Measurements from ENCODE around the gene CETP.

DNA sequence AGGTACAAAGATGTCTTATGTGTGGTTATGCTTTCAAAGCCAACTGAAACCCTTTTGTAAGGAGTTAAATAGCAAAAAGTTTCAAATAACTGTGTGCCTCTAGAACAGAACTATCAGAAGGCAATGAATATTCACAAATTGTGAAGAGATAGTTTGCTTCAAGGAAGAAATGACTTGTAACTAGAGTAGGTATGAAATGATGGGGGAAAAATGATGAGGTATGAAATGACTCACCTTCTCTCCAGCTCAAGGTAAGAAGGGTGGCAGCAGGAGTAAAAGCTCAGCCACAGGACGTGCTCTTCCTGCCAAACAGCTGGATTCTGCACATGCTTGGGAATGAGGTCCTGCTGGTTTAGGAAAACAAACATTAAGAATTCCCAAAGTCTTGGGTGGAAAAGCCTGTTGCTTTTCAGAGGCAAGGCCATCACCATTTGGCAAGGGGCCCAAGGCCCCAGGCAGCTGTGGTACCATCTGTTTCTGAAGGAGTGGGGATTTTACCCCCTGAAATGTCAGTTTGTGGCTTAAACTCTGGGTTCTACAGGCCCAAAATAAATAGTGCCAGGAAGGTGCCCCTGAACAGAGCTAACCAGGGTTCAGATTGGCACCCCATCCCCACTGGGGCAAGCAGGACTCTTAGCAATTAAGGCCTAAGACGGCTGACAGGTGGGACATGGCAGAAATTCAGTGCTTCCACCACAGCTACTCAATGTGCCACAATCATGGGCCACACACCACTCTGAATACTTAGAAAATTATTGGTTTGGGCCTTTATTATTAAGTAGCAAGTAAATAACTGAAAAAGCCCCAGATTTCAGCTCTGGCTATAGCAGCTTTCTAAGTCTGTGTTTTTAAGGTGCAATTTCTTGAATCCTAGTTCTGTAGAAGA is 16.6 kb upstream of the CETP start:
- TF ChIP-seq, protein P1, sequence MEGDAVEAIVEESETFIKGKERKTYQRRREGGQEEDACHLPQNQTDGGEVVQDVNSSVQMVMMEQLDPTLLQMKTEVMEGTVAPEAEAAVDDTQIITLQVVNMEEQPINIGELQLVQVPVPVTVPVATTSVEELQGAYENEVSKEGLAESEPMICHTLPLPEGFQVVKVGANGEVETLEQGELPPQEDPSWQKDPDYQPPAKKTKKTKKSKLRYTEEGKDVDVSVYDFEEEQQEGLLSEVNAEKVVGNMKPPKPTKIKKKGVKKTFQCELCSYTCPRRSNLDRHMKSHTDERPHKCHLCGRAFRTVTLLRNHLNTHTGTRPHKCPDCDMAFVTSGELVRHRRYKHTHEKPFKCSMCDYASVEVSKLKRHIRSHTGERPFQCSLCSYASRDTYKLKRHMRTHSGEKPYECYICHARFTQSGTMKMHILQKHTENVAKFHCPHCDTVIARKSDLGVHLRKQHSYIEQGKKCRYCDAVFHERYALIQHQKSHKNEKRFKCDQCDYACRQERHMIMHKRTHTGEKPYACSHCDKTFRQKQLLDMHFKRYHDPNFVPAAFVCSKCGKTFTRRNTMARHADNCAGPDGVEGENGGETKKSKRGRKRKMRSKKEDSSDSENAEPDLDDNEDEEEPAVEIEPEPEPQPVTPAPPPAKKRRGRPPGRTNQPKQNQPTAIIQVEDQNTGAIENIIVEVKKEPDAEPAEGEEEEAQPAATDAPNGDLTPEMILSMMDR (IDR thresholded peaks at IDR 0.05) = no peak
- TF ChIP-seq POLR2A (IDR thresholded peaks at IDR 0.05) = no peak

Measured in adrenal gland (tissue), 5 donors.